GM23338 (cell line): Measurements from ENCODE around the gene ADAMTSL2. TPM values are rescaled to one million over a fixed set of nuclear protein-coding genes. Genes with fewer than 3 reads are reported as not detected.

Experiments used
- ATAC-seq: fragments of 200-7000 bp; cut with Tn5 transposase; 3 replicates; pipeline ENCODE4 v1.9.1; 2020
- DNase-seq: peaks from one replicate; pipeline ENCODE4 v3.0.0-alpha.2; 2015; ENCODE audit warnings: low spot score
- H2AFZ ChIP-seq: fragments of 200-600 bp; sonication (generic); 2 replicates; pipeline ENCODE4 v1.8.0; 2016; ENCODE audit warnings: antibody characterized with exemption, mild to moderate bottlenecking, moderate library complexity
- H3F3A ChIP-seq: fragments of 200-600 bp; sonication (generic); replicated peaks from 2 replicates; pipeline ENCODE4 v1.8.0; 2017; ENCODE audit warnings: antibody characterized with exemption, mixed run types, low read depth
- H3K27ac ChIP-seq: fragments of 200-600 bp; sonication (generic); 2 replicates; pipeline ENCODE4 v1.6.1; 2016; ENCODE audit warnings: low read depth
- H3K27me3 ChIP-seq: fragments of 200-600 bp; sonication (generic); 2 replicates; pipeline ENCODE4 v1.8.0; 2016; ENCODE audit warnings: mild to moderate bottlenecking, mixed run types, moderate library complexity; ENCODE audit not compliant: insufficient read depth
- H3K36me3 ChIP-seq: fragments of 200-600 bp; sonication (generic); 2 replicates; pipeline ENCODE4 v1.8.0; 2016; ENCODE audit warnings: mild to moderate bottlenecking; ENCODE audit not compliant: insufficient read depth
- H3K4me1 ChIP-seq: fragments of 200-600 bp; sonication (generic); 2 replicates; pipeline ENCODE4 v1.8.0; 2016; ENCODE audit warnings: mild to moderate bottlenecking, moderate library complexity; ENCODE audit not compliant: insufficient read depth
- H3K4me2 ChIP-seq: fragments of 200-600 bp; sonication (generic); 2 replicates; pipeline ENCODE4 v1.7.1; 2017; ENCODE audit warnings: mixed run types
- H3K4me3 ChIP-seq: fragments of 200-600 bp; sonication (generic); 2 replicates; pipeline ENCODE4 v1.6.1; 2016; ENCODE audit warnings: mixed run types
- H3K79me2 ChIP-seq: fragments of 200-600 bp; sonication (generic); replicated peaks from 2 replicates; pipeline ENCODE4 v1.8.0; 2017; ENCODE audit warnings: mild to moderate bottlenecking; ENCODE audit not compliant: insufficient read depth
- H3K9me2 ChIP-seq: fragments of 200-600 bp; sonication (generic); 2 replicates; pipeline ENCODE4 v1.8.0; 2017; ENCODE audit not compliant: insufficient read depth
- H4K20me1 ChIP-seq: fragments of 200-600 bp; sonication (generic); replicated peaks from 2 replicates; pipeline ENCODE4 v1.8.0; 2017; ENCODE audit warnings: mild to moderate bottlenecking; ENCODE audit not compliant: insufficient read depth
- H3K27ac Mint-ChIP-seq: 2 replicates; pipeline ENCODE4 v1.8.0; 2020; ENCODE audit warnings: inconsistent platforms, mild to moderate bottlenecking, moderate library complexity, mixed read lengths
- H3K27me3 Mint-ChIP-seq: 3 replicates; pipeline ENCODE4 v1.8.0; 2022; ENCODE audit warnings: low read depth, mild to moderate bottlenecking, moderate library complexity, mixed read lengths, inconsistent platforms; ENCODE audit not compliant: insufficient read depth, poor library complexity
- H3K36me3 Mint-ChIP-seq: 3 replicates; pipeline ENCODE4 v1.8.0; 2021; ENCODE audit warnings: low read depth, mild to moderate bottlenecking, inconsistent platforms, moderate library complexity, mixed read lengths
- H3K4me1 Mint-ChIP-seq: 3 replicates; pipeline ENCODE4 v1.8.0; 2020; ENCODE audit warnings: mild to moderate bottlenecking, inconsistent platforms, mixed read lengths
- H3K4me3 Mint-ChIP-seq: 3 replicates; pipeline ENCODE4 v1.8.0; 2021; ENCODE audit warnings: moderate library complexity, mild to moderate bottlenecking, inconsistent platforms, mixed read lengths
- H3K9me3 Mint-ChIP-seq: 3 replicates; pipeline ENCODE4 v1.8.0; 2020; ENCODE audit warnings: moderate library complexity, mild to moderate bottlenecking, inconsistent platforms, mixed read lengths
- CREB1 ChIP-seq: fragments of 250-450 bp; sonication (Bioruptor Pico); IDR thresholded peaks from 2 replicates; pipeline ENCODE4 v1.5.0; 2020; ENCODE audit warnings: low read depth, mild to moderate bottlenecking, moderate library complexity
- CTCF ChIP-seq, 2 experiments: fragments of 200-600 bp in 1 of 2; sonication (generic) in 1 of 2; conservative IDR thresholded peaks; 2 replicates each; pipeline versions ENCODE4 v1.5.1 to v1.6.1; 2016 to 2017; ENCODE audit warnings: antibody characterized with exemption in 2 of 2, low read depth in 2 of 2, mild to moderate bottlenecking in 2 of 2, moderate library complexity in 1 of 2
- ETS1 ChIP-seq: IDR thresholded peaks from 2 replicates; pipeline ENCODE4 v1.6.1; 2016; ENCODE audit warnings: antibody characterized with exemption
- EZH2 ChIP-seq: fragments of 200-600 bp; sonication (generic); IDR thresholded peaks from one replicate; pipeline ENCODE4 v1.8.0; 2017; ENCODE audit warnings: antibody characterized with exemption, mild to moderate bottlenecking, low read depth; ENCODE audit not compliant: unreplicated experiment
- EZH2phosphoT487 ChIP-seq: fragments of 200-600 bp; sonication (generic); IDR thresholded peaks from one replicate; pipeline ENCODE4 v1.8.1; 2018; ENCODE audit warnings: antibody characterized with exemption; ENCODE audit not compliant: unreplicated experiment
- JUNB ChIP-seq: IDR thresholded peaks from one replicate; pipeline ENCODE4 v1.6.1; 2016; ENCODE audit warnings: antibody characterized with exemption; ENCODE audit not compliant: unreplicated experiment
- NANOG ChIP-seq: IDR thresholded peaks from 2 replicates; pipeline ENCODE4 v1.6.1; 2016; ENCODE audit warnings: antibody characterized with exemption, borderline replicate concordance
- POLR2AphosphoS5 ChIP-seq: IDR thresholded peaks from 2 replicates; pipeline ENCODE4 v1.6.1; 2016; ENCODE audit warnings: antibody characterized with exemption, low read depth
- REST ChIP-seq: IDR thresholded peaks from one replicate; pipeline ENCODE4 v1.6.1; 2018; ENCODE audit warnings: antibody characterized with exemption; ENCODE audit not compliant: unreplicated experiment
- STAT1 ChIP-seq: IDR thresholded peaks from one replicate; pipeline ENCODE4 v1.6.1; 2016; ENCODE audit warnings: antibody characterized with exemption; ENCODE audit not compliant: unreplicated experiment
- ZNF114 ChIP-seq: fragments of 250-450 bp; sonication (Bioruptor Pico); IDR thresholded peaks from 2 replicates; pipeline ENCODE4 v1.5.0; 2020; ENCODE audit warnings: mild to moderate bottlenecking, moderate library complexity
- ZNF331 ChIP-seq: fragments of 250-450 bp; sonication (Bioruptor Pico); IDR thresholded peaks from 2 replicates; pipeline ENCODE4 v1.5.0; 2020; ENCODE audit warnings: low read depth, mild to moderate bottlenecking, moderate library complexity
- ZNF462 ChIP-seq: fragments of 250-450 bp; sonication (Bioruptor Pico); IDR thresholded peaks from 2 replicates; pipeline ENCODE4 v1.5.0; 2020; ENCODE audit warnings: mild to moderate bottlenecking, moderate library complexity
- polyA plus RNA-seq: library from polyadenylated mRNA; unstranded; fragments of >200 nt; fragmentation: Nextera tagmentation; extraction: Ambion mirVana; gene quantifications from 2 replicates; pipeline ENCODE4 v1.2.1, GENCODE V29; 2016
- total RNA-seq: library from RNA; depleted of rRNA; stranded (reverse); fragments of >200 nt; shearing (Covaris generic); gene quantifications from 2 replicates; pipeline ENCODE4 v1.2.3, GENCODE V29; 2014

Gene ADAMTSL2
- total and polyA plus RNA-seq, 2 experiments from 2014 or later, result 0.15 to 0.66 TPM

GRCh38 chr9:133536536-133536935, 2.0 kb downstream of the ADAMTSL2 start:
- DNase-seq, result no peak
- no peaks in the 10 kb centered on the region for H4K20me1 ChIP-seq
- Mint-ChIP-seq H3K27ac (no peak overlapping the region), H3K36me3 (no peaks in the 10 kb centered on the region), H3K4me1 (peaks cover 29% of the 10 kb centered on the region), H3K9me3 (no peaks in the 10 kb centered on the region), H3K27me3 (peaks cover 26% of the 10 kb centered on the region), H3K4me3 (no peak overlapping the region)
- peaks cover 10% of the 10 kb centered on the region; the same call in 1 of the 2 replicates for H3K4me1 ChIP-seq
- no peak overlapping the region for H3K4me3 ChIP-seq
- no peak overlapping the region for H3K27ac ChIP-seq
- H3K9me2 ChIP-seq, result no peaks in the 10 kb centered on the region
- H3K27me3 ChIP-seq, result peaks cover 9% of the 10 kb centered on the region; the same call in 1 of the 2 replicates
- no peaks in the 10 kb centered on the region for H3K36me3 ChIP-seq
- H3F3A ChIP-seq, result 0 out of 2 replicates have a peak, but pooled peaks cover 4% of the 10 kb centered on the region
- no peak for TF ChIP-seq CTCF (conservative IDR thresholded peaks at IDR 0.05; ENCODE audit: low read depth in 2 of 2)
- no peak for TF ChIP-seq CREB1
- no peak for TF ChIP-seq ZNF331 (CRISPR knock-in tag)
- no peak for TF ChIP-seq STAT1
- TF ChIP-seq ZNF114 (CRISPR knock-in tag), result no peak
- TF ChIP-seq JUNB, result no peak
- TF ChIP-seq NANOG, result no peak
- TF ChIP-seq ETS1, result no peak
- TF ChIP-seq EZH2, result no peak
- no peak for TF ChIP-seq POLR2AphosphoS5
- TF ChIP-seq ZNF462 (CRISPR knock-in tag), result no peak
- TF ChIP-seq EZH2phosphoT487, result no peak
- no peak for TF ChIP-seq REST
- ATAC-seq, result no peak
- no peak overlapping the region for H3K4me2 ChIP-seq
- H2AFZ ChIP-seq, result no peak overlapping the region
- no peaks in the 10 kb centered on the region for H3K79me2 ChIP-seq
